MM.1S (cell line): Measurements from ENCODE around the gene TEX13D.

Experiments used
- DNase-seq: peaks from one replicate; pipeline ENCODE4 v3.0.0-alpha.2; 2015
- H2AFZ ChIP-seq: fragments of 300-600 bp; sonication (generic); 2 replicates; pipeline ENCODE4 v1.6.0; 2016; ENCODE audit warnings: antibody characterized with exemption, low read length
- H3F3A ChIP-seq: fragments of 300-600 bp; sonication (generic); 2 replicates; pipeline ENCODE4 v1.6.1; 2016; ENCODE audit warnings: mild to moderate bottlenecking, antibody characterized with exemption, low read length, moderate library complexity, mixed read lengths; ENCODE audit not compliant: insufficient read depth
- H3K27ac ChIP-seq: fragments of 300-600 bp; sonication (generic); 2 replicates; pipeline ENCODE4 v1.5.1; 2016; ENCODE audit warnings: mild to moderate bottlenecking, low read length
- H3K27me3 ChIP-seq: fragments of 300-600 bp; sonication (generic); replicated peaks from 2 replicates; pipeline ENCODE4 v1.6.0; 2016; ENCODE audit warnings: low read length; ENCODE audit not compliant: insufficient read depth
- H3K36me3 ChIP-seq: fragments of 300-600 bp; sonication (generic); replicated peaks from 2 replicates; pipeline ENCODE4 v1.6.1; 2016; ENCODE audit warnings: mild to moderate bottlenecking, low read length, mixed read lengths; ENCODE audit not compliant: insufficient read depth
- H3K4me1 ChIP-seq: fragments of 300-600 bp; sonication (generic); 2 replicates; pipeline ENCODE4 v1.6.1; 2016; ENCODE audit warnings: low read length, mixed read lengths
- H3K4me2 ChIP-seq: fragments of 300-600 bp; sonication (generic); 2 replicates; pipeline ENCODE4 v1.6.0; 2016; ENCODE audit warnings: low read depth, low read length
- H3K4me3 ChIP-seq: fragments of 300-600 bp; sonication (generic); 2 replicates; pipeline ENCODE4 v1.5.1; 2016; ENCODE audit warnings: low read length, mixed read lengths
- H3K79me2 ChIP-seq: fragments of 300-600 bp; sonication (generic); 2 replicates; pipeline ENCODE4 v1.6.1; 2016; ENCODE audit warnings: mixed run types, low read length, mixed read lengths
- H3K9ac ChIP-seq: fragments of 300-600 bp; sonication (generic); 2 replicates; pipeline ENCODE4 v1.6.1; 2016; ENCODE audit warnings: low read length, mixed read lengths
- H3K9me2 ChIP-seq: fragments of 300-600 bp; sonication (generic); replicated peaks from 2 replicates; pipeline ENCODE4 v1.6.1; 2016; ENCODE audit warnings: mild to moderate bottlenecking, low read length, mixed read lengths; ENCODE audit not compliant: insufficient read depth
- H3K9me3 ChIP-seq: fragments of 300-600 bp; sonication (generic); replicated peaks from 2 replicates; pipeline ENCODE4 v1.6.1; 2016; ENCODE audit warnings: mild to moderate bottlenecking, low read length, mixed read lengths; ENCODE audit not compliant: insufficient read depth
- H4K20me1 ChIP-seq: fragments of 300-600 bp; sonication (generic); 2 replicates; pipeline ENCODE4 v1.6.1; 2016; ENCODE audit warnings: mild to moderate bottlenecking, low read length, moderate library complexity, mixed read lengths; ENCODE audit not compliant: insufficient read depth
- EZH2 ChIP-seq: fragments of 300-600 bp; sonication (generic); optimal IDR thresholded peaks from 2 replicates; pipeline ENCODE3; 2017; ENCODE audit warnings: low read depth, mild to moderate bottlenecking, antibody characterized with exemption, low read length, mixed read lengths
- EZH2phosphoT487 ChIP-seq: fragments of 300-600 bp; sonication (generic); IDR thresholded peaks from 2 replicates; pipeline ENCODE4 v1.6.1; 2018; ENCODE audit warnings: antibody characterized with exemption, low read length
- TF ChIP-seq, protein P1 (sequence below): fragments of 300-600 bp; sonication (generic); IDR thresholded peaks from 2 replicates; pipeline ENCODE4 v1.5.1; 2016; ENCODE audit warnings: antibody characterized with exemption, low read length, mixed read lengths

TEX13D gene

DNA sequence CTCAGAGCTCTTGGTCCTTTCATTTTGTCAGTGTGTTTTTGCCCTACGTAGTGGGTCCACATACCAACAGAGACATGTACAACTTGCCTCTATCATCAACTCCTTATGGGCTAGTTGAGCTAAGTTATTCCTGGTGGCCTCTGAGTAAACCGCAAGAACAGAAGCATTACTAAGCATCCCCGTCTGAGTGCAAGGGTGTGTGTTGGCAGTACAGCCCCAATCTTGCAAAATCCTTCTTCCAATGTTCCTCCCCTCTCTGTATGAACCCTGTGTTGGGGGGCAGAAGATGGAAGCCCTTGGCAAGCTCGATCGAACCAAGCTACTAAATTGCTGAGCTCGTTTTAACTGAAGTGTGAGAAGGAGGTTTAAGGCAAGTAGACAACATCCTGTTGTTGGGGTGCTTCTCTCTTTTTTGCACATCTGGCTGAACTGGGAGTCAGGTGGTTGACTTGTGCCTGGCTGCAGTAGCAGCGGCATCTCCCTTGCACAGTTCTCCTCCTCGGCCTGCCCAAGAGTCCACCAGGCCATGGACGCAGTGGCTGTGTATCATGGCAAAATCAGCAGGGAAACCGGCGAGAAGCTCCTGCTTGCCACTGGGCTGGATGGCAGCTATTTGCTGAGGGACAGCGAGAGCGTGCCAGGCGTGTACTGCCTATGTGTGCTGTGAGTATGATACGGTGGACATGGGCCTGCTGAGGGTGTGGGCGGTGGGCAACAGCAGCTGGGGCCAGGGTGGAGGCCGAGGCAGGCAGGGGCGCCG is 13.8 kb downstream of the TEX13D start, which contains the start of gene SH2D1A:
Gene SH2D1A, plus strand, starts transcription at position 447 of the 760 bp plus-strand sequence. Its CDS starts 80 bp downstream, at position 527.
- Histone ChIP-seq H3K9me3 (no peaks in the 10 kb centered on the region), H3K9me2 (no peaks in the 10 kb centered on the region), H3K36me3 (no peaks in the 10 kb centered on the region), H3K4me3 (no peak within 1 kb of the TSS), H3K27me3 (no peaks in the 10 kb centered on the region), H3F3A (no peaks in the 10 kb centered on the region), H3K4me1 (no peaks in the 10 kb centered on the region), H3K9ac (no peak within 1 kb of the TSS), H3K27ac (no peak within 1 kb of the TSS), H4K20me1 (no peaks in the 10 kb centered on the region), H3K4me2 (no peak within 1 kb of the TSS), H3K79me2 (no peaks in the 10 kb centered on the region), H2AFZ (no peak within 1 kb of the TSS)
- no peak for DNase-seq
- TF ChIP-seq EZH2phosphoT487 (no peak), EZH2 (no peak)
- TF ChIP-seq, protein P1, sequence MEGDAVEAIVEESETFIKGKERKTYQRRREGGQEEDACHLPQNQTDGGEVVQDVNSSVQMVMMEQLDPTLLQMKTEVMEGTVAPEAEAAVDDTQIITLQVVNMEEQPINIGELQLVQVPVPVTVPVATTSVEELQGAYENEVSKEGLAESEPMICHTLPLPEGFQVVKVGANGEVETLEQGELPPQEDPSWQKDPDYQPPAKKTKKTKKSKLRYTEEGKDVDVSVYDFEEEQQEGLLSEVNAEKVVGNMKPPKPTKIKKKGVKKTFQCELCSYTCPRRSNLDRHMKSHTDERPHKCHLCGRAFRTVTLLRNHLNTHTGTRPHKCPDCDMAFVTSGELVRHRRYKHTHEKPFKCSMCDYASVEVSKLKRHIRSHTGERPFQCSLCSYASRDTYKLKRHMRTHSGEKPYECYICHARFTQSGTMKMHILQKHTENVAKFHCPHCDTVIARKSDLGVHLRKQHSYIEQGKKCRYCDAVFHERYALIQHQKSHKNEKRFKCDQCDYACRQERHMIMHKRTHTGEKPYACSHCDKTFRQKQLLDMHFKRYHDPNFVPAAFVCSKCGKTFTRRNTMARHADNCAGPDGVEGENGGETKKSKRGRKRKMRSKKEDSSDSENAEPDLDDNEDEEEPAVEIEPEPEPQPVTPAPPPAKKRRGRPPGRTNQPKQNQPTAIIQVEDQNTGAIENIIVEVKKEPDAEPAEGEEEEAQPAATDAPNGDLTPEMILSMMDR: no peak

DNA sequence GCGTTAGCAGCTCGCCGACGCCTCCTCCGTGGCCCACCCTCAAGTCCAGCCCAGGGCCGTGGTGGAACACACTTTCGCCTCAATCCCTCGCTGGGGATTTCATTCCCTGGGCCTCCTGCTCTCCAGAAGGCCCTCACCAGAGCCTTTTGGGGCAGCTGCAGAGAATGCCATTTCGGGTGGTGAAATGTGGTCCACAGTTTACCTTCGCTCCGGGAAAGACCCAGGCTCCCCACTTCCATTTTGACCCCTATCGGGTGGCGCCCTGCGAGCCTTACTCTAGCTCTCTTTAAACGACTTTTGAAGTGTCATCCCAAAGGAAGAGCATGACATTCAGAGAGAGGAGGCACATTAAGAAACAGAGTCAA is 14.4 kb downstream of the TEX13D start:
- Histone ChIP-seq H3K9me2 (no peaks in the 10 kb centered on the region), H3K4me3 (no peak overlapping the region)

DNA sequence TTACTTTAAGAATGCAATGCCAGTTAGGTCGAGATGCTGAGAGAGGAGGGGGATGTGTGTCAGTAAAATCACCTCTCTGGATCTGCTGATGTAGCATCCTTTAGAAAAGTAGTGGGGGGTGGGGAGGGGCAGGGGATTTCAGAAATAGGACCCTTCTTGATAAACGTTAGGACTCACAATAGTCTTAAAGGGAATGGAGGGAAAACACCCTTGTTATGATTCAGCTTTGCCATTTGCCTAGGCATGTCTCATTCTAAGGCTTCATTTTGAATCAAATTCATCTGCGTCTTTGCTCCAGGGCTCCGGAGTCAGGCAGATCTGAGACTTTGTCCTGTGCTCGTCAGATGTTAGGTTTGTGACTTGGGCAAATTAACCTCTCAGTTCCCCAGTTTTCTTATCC is 14.8 kb downstream of the TEX13D start:
- TF ChIP-seq, protein P1: no peak
- TF ChIP-seq EZH2phosphoT487 (no peak), EZH2 (no peak)
- no peaks in the 10 kb centered on the region for H3K36me3 ChIP-seq
- no peaks in the 10 kb centered on the region for H3F3A ChIP-seq
- no peak overlapping the region for H2AFZ ChIP-seq
- no peak overlapping the region for H3K9ac ChIP-seq
- no peaks in the 10 kb centered on the region for H3K27me3 ChIP-seq
- no peaks in the 10 kb centered on the region for H3K9me3 ChIP-seq
- H3K4me1 ChIP-seq: no peaks in the 10 kb centered on the region
- no peak overlapping the region for H3K27ac ChIP-seq
- H4K20me1 ChIP-seq: no peaks in the 10 kb centered on the region
- H3K79me2 ChIP-seq: no peaks in the 10 kb centered on the region
- no peak for DNase-seq
- H3K9me2 ChIP-seq: no peaks in the 10 kb centered on the region
- H3K4me2 ChIP-seq: no peak overlapping the region
- no peak overlapping the region for H3K4me3 ChIP-seq

More for the DNA sequence above, 14.4 kb downstream of the TEX13D start:
- DNase-seq: no peak
- no peaks in the 10 kb centered on the region for H3F3A ChIP-seq
- no peaks in the 10 kb centered on the region for H3K9me3 ChIP-seq
- TF ChIP-seq, protein P1: no peak
- TF ChIP-seq EZH2 (no peak), EZH2phosphoT487 (no peak)
- no peak overlapping the region for H3K9ac ChIP-seq
- no peak overlapping the region for H2AFZ ChIP-seq
- H3K4me1 ChIP-seq: no peaks in the 10 kb centered on the region
- no peak overlapping the region for H3K4me2 ChIP-seq
- H3K27me3 ChIP-seq: no peaks in the 10 kb centered on the region
- H3K27ac ChIP-seq: no peak overlapping the region
- no peaks in the 10 kb centered on the region for H3K36me3 ChIP-seq
- no peaks in the 10 kb centered on the region for H3K79me2 ChIP-seq
- H4K20me1 ChIP-seq: no peaks in the 10 kb centered on the region
